Raji (cell line): ENCODE results near the gene GNAI1.

Source experiments
- POLR2A ChIP-seq: IDR thresholded peaks from 2 replicates; pipeline ENCODE4 v1.6.1; 2011; ENCODE audit warnings: low read depth, low read length, control low read depth; ENCODE audit not compliant: insufficient read depth

Gene GNAI1

DNA sequence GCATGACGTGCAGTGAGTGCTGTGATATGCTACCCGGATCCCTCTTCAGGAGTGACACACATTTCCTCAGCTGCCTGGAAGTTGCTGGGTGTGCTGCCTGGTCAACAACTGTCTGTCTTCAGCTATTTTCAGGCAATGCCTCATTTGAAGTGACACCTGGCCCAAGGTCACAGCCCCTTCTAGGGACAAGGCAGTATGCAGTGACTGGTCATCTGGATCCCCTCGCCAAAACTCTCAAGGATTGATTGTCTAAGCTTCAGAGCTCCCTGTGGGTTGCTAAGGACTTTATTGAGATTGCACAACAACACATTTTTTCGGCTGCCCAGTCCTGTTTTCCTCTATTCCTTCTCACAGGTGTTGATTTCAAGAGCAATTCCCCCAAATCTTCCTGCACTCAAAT lies 108.8 kb downstream of the GNAI1 start:
- TF ChIP-seq POLR2A = no peak

DNA sequence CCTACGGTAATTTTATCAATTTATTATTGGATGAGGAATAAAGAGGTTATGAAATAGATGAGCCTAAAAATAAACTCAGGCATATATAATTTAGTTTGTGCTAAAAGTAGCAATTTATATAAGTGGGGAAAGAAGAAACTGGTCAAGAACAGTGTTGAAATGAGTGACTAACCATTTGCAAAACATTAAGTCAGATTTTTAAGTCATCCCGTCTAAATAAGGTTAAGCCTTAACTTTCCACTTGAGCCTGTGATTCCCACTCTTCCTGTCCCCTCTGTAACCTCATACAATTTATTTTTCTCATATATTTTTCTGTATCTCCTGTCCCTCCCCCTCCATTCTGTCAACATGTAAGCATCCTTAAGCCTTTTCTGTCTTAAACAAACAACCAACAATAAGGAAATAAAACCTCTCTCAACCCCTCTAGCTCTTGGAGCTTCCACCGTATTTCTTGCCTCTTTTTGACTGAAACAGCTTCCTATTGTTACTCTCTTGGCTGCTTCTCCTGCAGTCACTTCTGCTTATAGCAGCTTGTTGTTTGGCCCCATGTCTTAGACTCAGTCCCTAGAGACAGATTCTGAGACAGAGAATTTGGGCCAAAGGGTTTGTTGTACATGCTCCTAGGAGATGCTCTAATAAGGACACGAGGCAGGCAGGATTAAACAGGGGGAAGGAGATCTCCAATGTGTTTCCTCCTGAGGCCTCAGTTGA lies 109.7 kb downstream of the GNAI1 start:
- no peak for TF ChIP-seq POLR2A

DNA sequence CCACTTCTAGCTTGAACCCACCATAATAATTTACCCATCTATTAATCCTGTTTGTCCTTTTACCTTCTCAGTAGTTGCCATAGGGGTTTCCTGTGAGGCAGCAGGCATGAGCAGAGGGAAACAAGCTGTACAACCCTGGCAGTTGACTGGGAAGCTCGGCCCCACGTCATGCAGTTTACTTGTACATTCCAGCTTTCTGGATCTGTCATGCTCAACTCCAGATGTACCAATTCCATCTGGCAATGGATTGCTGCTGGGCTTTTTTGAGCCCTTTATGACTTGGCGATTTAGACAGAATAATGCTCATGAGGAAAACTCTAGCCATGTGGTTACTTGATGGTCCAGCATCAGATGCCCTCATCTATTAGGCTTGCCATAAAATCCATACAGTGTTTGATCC lies 112.5 kb downstream of the GNAI1 start:
- no peak for TF ChIP-seq POLR2A

DNA sequence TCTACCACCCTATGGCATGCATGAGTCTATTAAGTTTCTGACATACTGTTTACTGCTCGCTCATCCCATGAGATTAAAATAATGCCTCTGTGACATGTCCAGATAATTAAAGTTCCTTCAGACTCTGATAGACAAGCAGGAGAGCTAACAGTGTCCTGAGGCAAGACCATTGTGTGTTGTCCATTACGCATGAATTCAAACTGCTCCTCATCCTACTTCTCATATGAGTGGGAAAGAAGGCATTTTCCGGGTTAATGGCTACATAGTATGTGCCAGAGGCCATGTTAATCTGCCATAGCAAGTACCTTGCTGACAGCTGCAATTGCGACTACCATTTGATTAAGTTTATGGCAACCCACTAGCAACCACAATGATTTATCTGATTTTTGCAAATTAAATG lies 113.3 kb downstream of the GNAI1 start:
- no peak for TF ChIP-seq POLR2A

DNA sequence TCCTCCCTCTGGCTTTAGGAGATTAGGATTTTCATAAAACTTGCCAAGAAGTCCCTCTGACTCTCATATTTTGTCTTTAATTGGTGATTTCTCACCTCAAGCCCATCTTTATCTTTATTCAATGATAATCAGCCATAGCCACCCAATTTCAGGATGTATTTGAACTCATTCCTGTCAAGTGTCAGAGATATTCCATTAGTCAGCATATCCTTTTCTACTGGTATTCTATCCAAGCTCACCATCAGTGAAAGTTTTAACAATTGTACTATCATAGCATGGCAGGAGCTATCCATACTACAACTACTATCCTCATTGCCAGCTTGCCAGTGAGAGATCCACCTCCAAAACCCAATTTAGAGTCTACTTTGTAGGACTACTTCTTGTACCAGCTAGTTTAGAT lies 114.6 kb downstream of the GNAI1 start:
- no peak for TF ChIP-seq POLR2A

DNA sequence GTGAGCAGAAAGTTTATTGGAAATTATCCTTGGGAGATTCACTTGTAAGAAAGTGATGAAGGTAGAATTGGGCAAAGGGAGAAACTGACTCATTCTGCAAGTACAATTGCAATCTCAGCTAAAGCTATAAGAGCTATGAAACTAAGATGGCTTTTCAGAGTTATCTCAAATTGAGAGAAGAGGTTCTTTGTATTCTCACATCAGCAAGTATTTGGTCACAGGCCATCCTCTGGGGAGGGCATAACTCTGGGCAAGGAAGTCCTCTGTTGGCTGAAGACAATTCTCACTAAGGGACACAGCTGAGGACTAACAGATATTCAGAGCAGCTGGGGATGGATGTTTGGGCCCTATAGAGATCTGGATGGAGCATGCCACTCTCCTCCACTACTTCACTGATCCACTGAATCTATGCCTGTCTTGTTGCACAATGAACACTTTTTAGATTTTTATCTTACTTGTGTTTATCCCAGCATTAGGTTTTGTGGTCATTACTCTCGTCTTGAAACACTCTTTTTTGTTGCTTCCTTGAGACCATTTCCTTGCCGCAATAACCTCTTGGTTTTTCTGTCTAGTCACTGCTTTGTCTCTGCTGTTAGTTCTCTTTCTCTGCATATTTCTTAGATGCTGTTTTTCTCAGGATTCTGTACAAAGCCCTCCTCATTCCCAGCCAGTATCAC lies 115.1 kb downstream of the GNAI1 start:
- no peak for TF ChIP-seq POLR2A

DNA sequence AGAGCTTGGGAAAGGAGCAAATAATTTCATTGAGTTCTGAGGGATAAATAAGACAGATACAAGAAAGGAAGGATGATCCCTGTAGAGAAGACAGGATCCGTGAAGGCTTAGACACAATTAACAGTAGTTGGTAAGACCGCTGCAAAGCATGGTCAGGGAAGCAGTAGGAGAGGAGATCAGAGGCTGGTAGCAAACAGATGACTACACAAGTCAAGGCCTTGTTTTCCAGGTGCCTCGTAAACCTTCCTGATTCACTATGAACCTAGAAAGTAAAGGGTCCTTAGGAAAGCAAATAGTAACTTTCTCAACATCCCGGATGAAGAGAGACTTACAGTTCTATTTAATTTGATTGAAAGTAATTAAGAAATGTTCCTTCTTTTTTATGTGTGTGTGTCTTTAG lies 118.6 kb downstream of the GNAI1 start:
- TF ChIP-seq POLR2A = no peak

DNA sequence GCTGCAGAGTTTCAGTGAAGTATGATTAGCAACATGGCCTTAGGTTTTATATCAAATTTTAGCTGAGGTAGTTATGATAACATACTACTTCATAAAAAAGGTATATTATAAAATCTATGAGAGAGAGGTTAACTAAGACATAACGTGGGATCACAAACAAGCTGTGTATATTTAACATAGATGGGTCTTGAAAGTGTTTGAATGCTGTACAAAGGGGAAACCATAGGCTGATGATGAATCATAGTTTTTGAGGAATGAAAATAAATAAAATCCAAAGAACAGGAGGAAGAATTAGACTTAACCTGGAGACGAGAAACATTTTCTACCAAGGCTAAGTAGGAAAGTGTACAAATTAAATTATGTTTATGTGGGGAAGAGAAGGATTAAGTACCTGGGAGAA lies 119.0 kb downstream of the GNAI1 start:
- TF ChIP-seq POLR2A = no peak

DNA sequence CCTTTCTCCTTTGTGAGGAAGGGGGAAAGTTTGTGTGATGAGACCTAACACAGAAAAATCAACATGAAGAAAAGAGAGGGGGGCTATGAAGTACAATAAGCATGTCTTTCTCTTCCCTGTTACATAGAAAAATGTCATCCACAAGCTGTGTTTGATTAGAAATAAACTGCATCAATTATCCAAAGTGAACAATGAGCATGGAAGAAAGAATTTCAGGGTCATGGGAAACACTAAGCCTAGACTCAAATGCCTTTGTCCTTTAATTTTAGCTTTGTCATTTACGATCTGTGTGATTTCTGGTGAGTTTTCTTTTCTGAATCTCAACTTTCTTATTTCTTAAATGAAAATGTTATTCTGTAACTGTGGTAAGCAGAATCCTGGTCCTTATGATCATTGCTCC lies 121.0 kb downstream of the GNAI1 start:
- TF ChIP-seq POLR2A = no peak

DNA sequence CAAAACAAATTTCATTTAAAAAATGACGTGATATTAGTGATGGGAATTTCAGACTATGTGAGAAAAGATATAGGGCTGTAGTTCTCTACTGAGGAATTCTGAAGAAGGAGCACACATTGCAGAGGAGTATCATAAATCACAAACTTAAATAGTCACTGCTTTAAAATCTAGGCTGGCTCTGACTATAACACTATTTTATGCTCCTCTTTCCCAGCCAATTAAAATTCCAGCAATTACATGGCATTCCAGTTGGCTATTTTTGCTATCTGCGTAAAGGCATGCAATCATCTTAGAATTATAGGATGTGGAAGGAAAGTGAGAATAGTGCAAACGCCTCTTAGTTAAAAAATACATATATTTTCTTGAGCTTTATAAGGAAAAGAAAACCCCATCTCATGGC lies 123.1 kb downstream of the GNAI1 start:
- TF ChIP-seq POLR2A = no peak

DNA sequence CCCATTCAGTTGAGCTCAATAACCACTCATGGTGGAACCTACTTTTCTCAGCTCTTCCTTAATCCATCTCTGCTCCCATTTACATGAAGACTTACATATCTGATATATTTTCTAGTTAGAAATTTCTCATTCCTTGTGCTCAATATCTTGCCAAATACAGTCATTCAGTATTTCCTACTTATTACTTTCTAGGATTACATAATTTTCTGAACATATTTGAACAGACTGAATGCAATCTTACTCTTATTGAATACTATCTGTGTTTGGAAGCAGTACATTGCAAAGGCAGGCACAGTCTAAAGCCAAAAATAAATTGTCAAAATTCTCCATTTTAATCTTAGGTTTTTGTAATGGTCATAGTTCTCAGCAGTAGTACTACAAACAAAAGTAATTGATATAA lies 126.0 kb downstream of the GNAI1 start:
- no peak for TF ChIP-seq POLR2A

DNA sequence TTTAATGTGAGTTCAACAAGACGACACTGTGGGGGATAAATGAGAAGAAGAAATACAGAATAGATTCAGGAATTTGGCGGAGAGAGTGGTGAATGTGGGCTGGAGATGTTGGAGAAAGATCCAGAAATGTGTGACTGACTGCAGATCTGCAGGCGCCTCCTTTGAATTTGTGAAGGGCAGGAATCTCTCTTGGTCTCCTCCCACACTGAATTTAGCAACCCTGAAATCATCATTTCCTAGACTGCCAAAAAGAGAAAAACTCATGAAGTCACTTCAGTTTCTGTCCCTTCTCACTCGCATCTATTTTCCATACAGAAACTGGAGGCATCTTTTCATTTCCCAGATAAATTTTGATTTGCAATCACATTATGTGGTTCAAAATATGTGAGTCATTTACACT lies 128.7 kb downstream of the GNAI1 start:
- TF ChIP-seq POLR2A = no peak

DNA sequence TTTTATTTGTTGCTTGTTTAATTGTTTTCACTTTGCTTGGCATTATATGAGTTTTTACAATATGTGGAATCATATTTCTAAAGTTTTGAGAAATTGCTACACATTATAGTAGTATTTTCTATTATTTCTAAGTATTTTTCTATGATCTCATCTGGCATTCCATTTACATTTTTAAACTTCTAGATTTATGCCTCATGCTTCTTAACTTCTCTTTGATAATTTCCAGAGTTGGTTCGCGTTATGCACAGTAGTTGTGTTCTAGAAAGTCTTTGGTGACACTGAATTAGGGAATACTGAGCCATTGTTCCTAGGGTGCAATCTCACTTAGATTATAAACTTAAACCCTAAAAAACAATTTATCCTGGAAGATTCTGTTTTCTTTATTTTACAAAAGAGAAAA lies 129.2 kb downstream of the GNAI1 start:
- no peak for TF ChIP-seq POLR2A

DNA sequence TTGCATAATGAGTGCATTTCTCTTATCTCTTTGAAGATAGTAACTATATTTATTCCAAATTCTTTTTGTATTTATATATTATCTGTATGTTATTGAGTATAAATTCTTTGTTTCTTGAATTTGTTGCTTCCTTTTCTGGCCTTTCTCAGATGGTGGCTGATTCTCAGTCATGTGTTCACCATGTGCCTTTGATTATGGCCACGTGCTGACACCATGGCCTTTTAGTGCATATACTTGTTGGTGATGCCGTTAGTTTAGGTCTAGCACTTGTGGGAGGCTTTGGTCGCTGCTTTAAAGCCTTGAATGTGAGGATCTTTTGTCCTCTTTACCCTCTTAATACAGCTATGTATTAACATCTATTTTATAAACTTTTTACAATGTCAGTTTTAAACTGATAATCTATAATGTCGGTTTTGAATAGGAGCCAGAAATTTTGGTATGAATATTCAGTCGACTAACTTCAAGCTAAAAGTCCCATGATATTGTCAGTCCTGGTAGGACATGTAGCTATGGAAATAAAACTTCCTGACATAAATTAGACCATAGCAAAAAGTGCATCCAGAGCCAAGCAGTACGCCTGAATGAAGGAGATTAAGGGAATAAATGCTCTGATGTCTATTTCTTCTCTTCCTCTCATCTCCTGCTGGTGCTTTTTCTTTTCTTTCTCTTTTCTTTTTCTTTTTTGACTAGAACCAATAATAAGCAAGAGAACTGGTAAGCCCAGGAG lies 130.3 kb downstream of the GNAI1 start:
- TF ChIP-seq POLR2A = no peak

DNA sequence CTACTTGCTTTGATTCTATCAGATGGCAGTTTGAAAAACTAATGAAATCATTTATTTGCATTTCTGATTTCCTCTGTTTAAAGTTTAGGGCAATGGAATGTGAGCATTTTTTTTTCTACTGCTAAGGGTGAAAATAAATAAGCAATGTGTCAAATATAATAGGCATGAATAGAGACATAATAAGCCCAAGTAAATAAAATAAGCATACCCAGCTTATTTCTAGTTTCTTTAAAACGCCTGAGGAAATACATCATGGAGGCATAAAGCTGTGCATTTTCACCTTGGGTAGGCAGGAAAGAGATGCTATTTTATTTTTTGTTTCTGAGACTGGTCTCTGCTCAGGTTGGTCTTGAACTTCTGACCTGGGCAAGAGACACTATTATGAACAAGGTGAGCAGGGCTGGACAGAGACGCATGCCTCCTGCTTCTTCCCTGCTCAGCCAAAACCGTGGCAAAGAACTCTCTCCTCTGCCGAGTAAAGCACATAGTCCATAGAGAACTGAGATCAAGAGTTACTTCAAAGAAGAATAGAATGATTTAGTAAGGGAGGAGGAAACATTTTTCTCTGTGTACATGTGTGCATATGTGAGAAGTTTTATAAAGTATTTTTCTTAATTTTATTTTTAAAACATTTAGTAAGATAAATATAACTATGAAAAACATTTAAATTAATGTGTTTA lies 138.1 kb downstream of the GNAI1 start:
- no peak for TF ChIP-seq POLR2A

DNA sequence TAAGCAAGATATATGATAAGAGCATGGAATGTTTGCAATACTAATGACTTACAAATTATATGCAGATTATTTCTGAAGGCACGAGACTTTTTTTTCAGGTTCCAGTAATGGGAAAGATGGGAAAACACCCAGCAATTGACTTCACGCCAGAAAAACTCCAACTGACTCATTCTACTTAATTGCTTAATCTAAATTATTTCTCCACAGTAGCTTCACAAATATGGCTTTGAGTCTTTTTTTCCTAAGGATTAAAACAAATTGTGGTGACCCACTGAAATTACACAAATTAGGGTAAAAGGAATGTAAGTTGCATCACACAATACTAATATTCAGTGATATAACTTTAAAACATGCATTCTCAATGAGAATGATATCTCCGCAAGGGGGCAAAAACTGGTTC lies 138.7 kb downstream of the GNAI1 start:
- no peak for TF ChIP-seq POLR2A
